Testis (tissue), 3 donors: Measurements from ENCODE around the gene TRMT11. TPM values are rescaled to one million over a fixed set of nuclear protein-coding genes. Genes with fewer than 3 reads are reported as not detected.

ENCODE experiments used
- DNase-seq: peaks from one replicate; pipeline ENCODE4 v3.0.0-alpha.2; 2019
- H3K27ac ChIP-seq, 2 donors: fragments of 200-600 bp; sonication (generic); one replicate each; pipeline ENCODE4 v1.5.1; 2019
- H3K27me3 ChIP-seq: fragments of 200-600 bp; sonication (generic); one replicate; pipeline ENCODE4 v1.5.1; 2019
- H3K36me3 ChIP-seq: fragments of 200-600 bp; sonication (generic); one replicate; pipeline ENCODE4 v1.5.1; 2017; ENCODE audit warnings: low read depth; ENCODE audit errors: missing control alignments
- H3K4me1 ChIP-seq: fragments of 200-600 bp; sonication (generic); one replicate; pipeline ENCODE4 v1.5.1; 2019
- H3K4me3 ChIP-seq, 2 donors: fragments of 200-600 bp; sonication (generic); one replicate each; pipeline ENCODE4 v1.5.1; 2017 to 2019
- H3K9me3 ChIP-seq: fragments of 200-600 bp; sonication (generic); one replicate; pipeline ENCODE4 v1.5.1; 2017
- CTCF ChIP-seq, 3 experiments: fragments of 450-650 bp in 2 of 3; fragments of 200-600 bp in 1 of 3; sonication (generic) in 1 of 3; IDR thresholded peaks; one replicate each; pipeline ENCODE4 v1.5.1; 2016 to 2019; ENCODE audit warnings: antibody characterized with exemption in 3 of 3, mild to moderate bottlenecking in 2 of 3, moderate library complexity in 1 of 3
- POLR2A ChIP-seq: fragments of 450-650 bp; IDR thresholded peaks from one replicate; pipeline ENCODE4 v1.6.1; 2017; ENCODE audit warnings: antibody characterized with exemption, mild to moderate bottlenecking, moderate library complexity
- WGBS, 2 donors: methylation state at CpG; one replicate each; pipeline ENCODE4 v1.1.5; 2018; 5-methylcytosine and 5-hydroxymethylcytosine counted together
- intact Hi-C: fragments of 100-400 bp; cut with DNase I; formaldehyde crosslinking; loops from one replicate; pipeline ENCODE4 v1.15.1; 2023; ENCODE audit warnings: low total_unique reads
- polyA plus RNA-seq: library from polyadenylated mRNA; stranded (reverse); fragments of 350-450 nt; fragmentation: Illumina TruSeq; extraction: RNeasy Lipid Tissue Mini Kit (QIAGEN cat#74804); gene quantifications from one replicate; pipeline ENCODE4 v1.2.3, GENCODE V29; 2014; ENCODE audit warnings: low read depth, low replicate concordance; ENCODE audit not compliant: insufficient read depth
- total RNA-seq, 2 donors: library from RNA; depleted of rRNA; stranded (reverse); fragments of >200 nt; gene quantifications; one replicate each; pipeline ENCODE4 v1.2.3, GENCODE V29; 2016

The TRMT11 gene
- total and polyA plus RNA-seq, 3 donors from 2014 or later = 16.1 to 51.2 (median 32.2) TPM

DNA sequence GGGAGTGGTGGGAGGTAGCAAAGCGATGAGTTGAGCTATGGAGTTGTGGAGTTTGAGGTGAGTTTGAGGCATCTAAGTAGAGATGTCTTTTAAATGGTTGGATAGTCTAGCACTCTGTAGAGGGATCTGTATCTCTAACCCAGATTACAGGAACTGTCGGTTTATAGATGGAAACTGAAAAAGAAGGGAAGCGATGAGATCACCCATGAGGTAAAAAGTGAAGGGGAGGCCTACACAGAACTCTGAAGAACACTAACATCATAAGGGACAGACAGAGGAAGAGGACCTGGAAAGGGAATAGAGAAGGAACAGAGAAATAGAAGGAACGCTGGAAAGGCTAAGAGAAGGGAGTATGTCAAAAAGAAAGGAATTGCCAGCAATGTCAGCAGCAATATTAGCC, 27.3 kb upstream of the TRMT11 start:
- DNase-seq = no peak
- intact Hi-C loops = loop anchor here (5.0 kb wide), 1 partner anchor 167 kb away; the partner anchor contains the start of gene NCOA7
- Histone ChIP-seq H3K27me3 (no peaks in the 10 kb centered on the region), H3K36me3 (no peaks in the 10 kb centered on the region), H3K4me1 (peaks cover 11% of the 10 kb centered on the region), H3K27ac (no peak overlapping the region), H3K9me3 (no peaks in the 10 kb centered on the region), H3K4me3 (no peak overlapping the region)
- 83 to 95% methylated on average over 4 of the region's 4 CpGs for WGBS, 2 donors
- no peak for TF ChIP-seq POLR2A
- no peak for TF ChIP-seq CTCF (IDR thresholded peaks at IDR 0.05)

DNA sequence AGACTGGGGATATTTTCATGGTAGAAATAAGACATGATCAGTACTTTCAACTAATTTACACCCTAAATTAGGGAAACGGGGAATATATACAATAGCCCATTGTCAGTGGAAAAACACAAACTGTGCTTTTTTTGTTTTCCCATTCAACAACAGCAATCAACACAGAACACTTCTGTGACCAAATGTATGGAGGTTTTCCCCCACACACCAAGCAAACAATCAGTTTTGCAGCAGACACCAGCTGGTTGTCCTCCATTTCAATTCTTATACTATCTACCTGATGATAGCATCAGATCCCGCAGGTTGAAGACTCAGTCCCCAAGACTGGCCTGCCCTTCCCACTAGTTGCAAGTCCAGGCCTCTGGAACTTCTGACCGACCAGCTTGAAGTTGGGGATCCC, 25.2 kb upstream of the TRMT11 start:
- peaks cover 11% of the 10 kb centered on the region for H3K4me1 ChIP-seq
- intact Hi-C loops = no loop called here

DNA sequence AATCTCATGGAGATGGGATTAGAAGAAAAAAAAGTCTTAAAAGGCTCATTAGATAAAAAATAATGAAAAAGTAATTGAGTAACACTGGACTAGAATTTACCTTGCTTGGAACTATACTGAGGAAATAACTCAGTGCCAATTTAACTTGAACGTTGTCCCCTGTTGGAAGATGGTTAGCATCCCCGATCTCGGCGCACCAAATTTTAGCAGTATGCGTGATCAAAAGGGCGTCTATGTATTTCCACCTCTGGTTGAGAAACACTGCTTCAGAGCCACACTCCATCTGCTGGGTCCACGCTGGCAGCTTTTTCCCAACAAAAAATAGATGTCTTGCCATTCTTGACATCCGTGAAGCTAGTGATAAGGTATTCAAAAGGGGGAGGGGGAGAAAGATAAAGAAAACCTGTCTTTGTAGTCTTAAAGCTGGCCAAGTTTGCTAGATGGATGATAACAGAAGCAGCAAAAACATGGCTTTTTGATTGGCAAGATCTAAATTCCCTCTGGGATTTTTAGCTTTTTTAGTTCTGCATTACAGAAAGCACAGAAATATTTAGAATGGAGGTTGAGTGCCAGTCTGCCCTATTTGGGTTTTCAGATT, 23.3 kb upstream of the TRMT11 start:
- TF ChIP-seq CTCF (IDR thresholded peaks at IDR 0.05) (no peak), POLR2A (no peak)
- intact Hi-C loops = no loop called here
- DNase-seq = no peak
- 79 to 89% methylated on average over 8 of the region's 8 CpGs for WGBS, 2 donors
- Histone ChIP-seq H3K36me3 (no peaks in the 10 kb centered on the region), H3K4me1 (peaks cover 9% of the 10 kb centered on the region), H3K4me3 (no peak overlapping the region), H3K9me3 (no peaks in the 10 kb centered on the region), H3K27ac (no peak overlapping the region), H3K27me3 (no peaks in the 10 kb centered on the region)

More for the DNA sequence above, 25.2 kb upstream of the TRMT11 start:
- no peaks in the 10 kb centered on the region for H3K36me3 ChIP-seq
- no peaks in the 10 kb centered on the region for H3K27me3 ChIP-seq
- H3K4me3 ChIP-seq = no peak overlapping the region
- 81 to 87% methylated on average over 3 of the region's 3 CpGs for WGBS, 2 donors
- no peaks in the 10 kb centered on the region for H3K9me3 ChIP-seq
- no peak overlapping the region for H3K27ac ChIP-seq
- TF ChIP-seq CTCF (IDR thresholded peaks at IDR 0.05) (no peak), POLR2A (no peak)
- DNase-seq = no peak

- DNase-seq = no peak
- Histone ChIP-seq H3K27ac (no peak overlapping the region), H3K4me1 (peaks cover under 1% of the 10 kb centered on the region), H3K9me3 (no peaks in the 10 kb centered on the region), H3K27me3 (no peaks in the 10 kb centered on the region), H3K36me3 (no peaks in the 10 kb centered on the region), H3K4me3 (no peak overlapping the region)
- intact Hi-C loops = no loop called here
- TF ChIP-seq CTCF (IDR thresholded peaks at IDR 0.05) = no peak
- no peak for TF ChIP-seq POLR2A
- 96 to 97% methylated on average over 2 of the region's 2 CpGs for WGBS, 2 donors
Observed at GRCh38 chr6:125963817-125964216, 22.5 kb upstream of the TRMT11 start.

DNA sequence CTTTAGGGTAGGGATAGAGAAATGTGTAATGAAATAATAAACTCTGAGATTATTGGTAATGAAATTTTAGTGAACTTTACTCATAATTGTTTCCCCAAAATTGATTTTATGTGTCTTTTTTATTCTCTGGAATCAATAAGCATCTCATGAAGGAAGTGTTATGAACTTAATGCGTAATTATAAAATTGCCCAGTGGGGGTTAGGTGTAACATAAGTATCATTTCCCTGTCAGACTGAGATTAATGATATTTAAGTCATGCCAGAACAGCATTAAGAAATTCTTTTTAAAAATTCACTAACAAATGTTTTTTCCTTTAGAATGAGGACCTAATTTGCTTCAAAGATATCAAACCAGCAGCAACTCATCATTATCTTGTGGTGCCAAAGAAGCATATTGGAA, 19.8 kb upstream of the TRMT11 start:
- intact Hi-C loops = no loop called here
- no peak for DNase-seq
- TF ChIP-seq CTCF (IDR thresholded peaks at IDR 0.05) = no peak
- no peak for TF ChIP-seq POLR2A
- Histone ChIP-seq H3K4me3 (no peak overlapping the region), H3K27ac (no peak overlapping the region), H3K27me3 (no peaks in the 10 kb centered on the region), H3K36me3 (no peaks in the 10 kb centered on the region), H3K9me3 (no peaks in the 10 kb centered on the region), H3K4me1 (no peaks in the 10 kb centered on the region)
- WGBS, 2 donors = 89 to 97% methylated on average over 1 of the region's 1 CpG
